ENCODE measurements around the gene CMIP.

The CMIP gene

GRCh38 chr16:81486540-81487061, 42.0 kb downstream of the CMIP start:
- H3K4me3 ChIP-seq (ENCODE audit: low read length in 2 of 2): no peak overlapping the region
- H3K27ac ChIP-seq (ENCODE audit: low read depth in 2 of 2, low read length in 2 of 2): no peak overlapping the region
- no peaks in the 10 kb centered on the region for H3K36me3 ChIP-seq (ENCODE audit: control insufficient read depth in 2 of 2, insufficient read depth in 2 of 2, low read length in 2 of 2)
- H3K9ac ChIP-seq (ENCODE audit: low read depth in 1 of 2, low read length in 2 of 2): no peak overlapping the region
- peaks cover 22 to 45% of the 10 kb centered on the region in 2 donors for H3K4me1 ChIP-seq (ENCODE audit: control insufficient read depth in 2 of 2, insufficient read depth in 2 of 2, low read length in 2 of 2)
- H3K9me3 ChIP-seq (ENCODE audit: control insufficient read depth in 2 of 2, low read length in 2 of 2): no peaks in the 10 kb centered on the region
- no peaks in the 10 kb centered on the region for H3K27me3 ChIP-seq (ENCODE audit: control insufficient read depth in 2 of 2, insufficient read depth in 2 of 2, low read length in 2 of 2)

GRCh38 chr16:81487301-81487720, 42.7 kb downstream of the CMIP start:
- Histone ChIP-seq H3K27ac (ENCODE audit: low read depth in 2 of 2, low read length in 2 of 2) (no peak overlapping the region), H3K27me3 (ENCODE audit: control insufficient read depth in 2 of 2, insufficient read depth in 2 of 2, low read length in 2 of 2) (no peaks in the 10 kb centered on the region), H3K4me3 (ENCODE audit: low read length in 2 of 2) (no peak overlapping the region), H3K36me3 (ENCODE audit: control insufficient read depth in 2 of 2, insufficient read depth in 2 of 2, low read length in 2 of 2) (no peaks in the 10 kb centered on the region), H3K9ac (ENCODE audit: low read depth in 1 of 2, low read length in 2 of 2) (no peak overlapping the region), H3K4me1 (ENCODE audit: control insufficient read depth in 2 of 2, insufficient read depth in 2 of 2, low read length in 2 of 2) (peaks cover 19 to 40% of the 10 kb centered on the region in 2 donors), H3K9me3 (ENCODE audit: control insufficient read depth in 2 of 2, low read length in 2 of 2) (no peaks in the 10 kb centered on the region)

GRCh38 chr16:81488687-81489411, 44.2 kb downstream of the CMIP start:
- Histone ChIP-seq H3K4me3 (ENCODE audit: low read length in 2 of 2) (no peak overlapping the region), H3K9me3 (ENCODE audit: control insufficient read depth in 2 of 2, low read length in 2 of 2) (no peaks in the 10 kb centered on the region), H3K9ac (ENCODE audit: low read depth in 1 of 2, low read length in 2 of 2) (no peak overlapping the region), H3K36me3 (ENCODE audit: control insufficient read depth in 2 of 2, insufficient read depth in 2 of 2, low read length in 2 of 2) (no peaks in the 10 kb centered on the region), H3K27ac (ENCODE audit: low read depth in 2 of 2, low read length in 2 of 2) (no peak overlapping the region), H3K4me1 (ENCODE audit: control insufficient read depth in 2 of 2, insufficient read depth in 2 of 2, low read length in 2 of 2) (peaks cover 20 to 33% of the 10 kb centered on the region in 2 donors), H3K27me3 (ENCODE audit: control insufficient read depth in 2 of 2, insufficient read depth in 2 of 2, low read length in 2 of 2) (no peaks in the 10 kb centered on the region)

GRCh38 chr16:81489547-81490267, 45.1 kb downstream of the CMIP start:
- H3K4me1 ChIP-seq (ENCODE audit: control insufficient read depth in 2 of 2, insufficient read depth in 2 of 2, low read length in 2 of 2): peaks cover 24 to 31% of the 10 kb centered on the region in 2 donors
- H3K27ac ChIP-seq (ENCODE audit: low read depth in 2 of 2, low read length in 2 of 2): no peak overlapping the region
- no peak overlapping the region for H3K4me3 ChIP-seq (ENCODE audit: low read length in 2 of 2)
- no peak overlapping the region for H3K9ac ChIP-seq (ENCODE audit: low read depth in 1 of 2, low read length in 2 of 2)
- no peaks in the 10 kb centered on the region for H3K9me3 ChIP-seq (ENCODE audit: control insufficient read depth in 2 of 2, low read length in 2 of 2)
- no peaks in the 10 kb centered on the region for H3K36me3 ChIP-seq (ENCODE audit: control insufficient read depth in 2 of 2, insufficient read depth in 2 of 2, low read length in 2 of 2)
- no peaks in the 10 kb centered on the region for H3K27me3 ChIP-seq (ENCODE audit: control insufficient read depth in 2 of 2, insufficient read depth in 2 of 2, low read length in 2 of 2)

- Histone ChIP-seq H3K36me3 (ENCODE audit: control insufficient read depth in 2 of 2, insufficient read depth in 2 of 2, low read length in 2 of 2) (no peaks in the 10 kb centered on the region), H3K4me3 (ENCODE audit: low read length in 2 of 2) (no peak overlapping the region), H3K9me3 (ENCODE audit: control insufficient read depth in 2 of 2, low read length in 2 of 2) (no peaks in the 10 kb centered on the region), H3K4me1 (ENCODE audit: control insufficient read depth in 2 of 2, insufficient read depth in 2 of 2, low read length in 2 of 2) (peaks cover 16 to 29% of the 10 kb centered on the region in 2 donors), H3K9ac (ENCODE audit: low read depth in 1 of 2, low read length in 2 of 2) (no peak overlapping the region), H3K27me3 (ENCODE audit: control insufficient read depth in 2 of 2, insufficient read depth in 2 of 2, low read length in 2 of 2) (no peaks in the 10 kb centered on the region), H3K27ac (ENCODE audit: low read depth in 2 of 2, low read length in 2 of 2) (peak overlapping the region; percentile 4 to 16)
Observed at GRCh38 chr16:81491541-81492188, 47.1 kb downstream of the CMIP start.

GRCh38 chr16:81492311-81492761, 47.7 kb downstream of the CMIP start:
- H3K9me3 ChIP-seq (ENCODE audit: control insufficient read depth in 2 of 2, low read length in 2 of 2): no peaks in the 10 kb centered on the region
- H3K27me3 ChIP-seq (ENCODE audit: control insufficient read depth in 2 of 2, insufficient read depth in 2 of 2, low read length in 2 of 2): no peaks in the 10 kb centered on the region
- H3K4me3 ChIP-seq (ENCODE audit: low read length in 2 of 2): no peak overlapping the region
- H3K9ac ChIP-seq (ENCODE audit: low read depth in 1 of 2, low read length in 2 of 2): no peak overlapping the region
- peak overlapping the region; percentile 4 to 16 for H3K27ac ChIP-seq (ENCODE audit: low read depth in 2 of 2, low read length in 2 of 2)
- no peaks in the 10 kb centered on the region for H3K36me3 ChIP-seq (ENCODE audit: control insufficient read depth in 2 of 2, insufficient read depth in 2 of 2, low read length in 2 of 2)
- peaks cover 21 to 31% of the 10 kb centered on the region in 2 donors for H3K4me1 ChIP-seq (ENCODE audit: control insufficient read depth in 2 of 2, insufficient read depth in 2 of 2, low read length in 2 of 2)

GRCh38 chr16:81492965-81493754, 48.6 kb downstream of the CMIP start:
- H3K4me1 ChIP-seq (ENCODE audit: control insufficient read depth in 2 of 2, insufficient read depth in 2 of 2, low read length in 2 of 2): peaks cover 22 to 39% of the 10 kb centered on the region in 2 donors
- H3K27me3 ChIP-seq (ENCODE audit: control insufficient read depth in 2 of 2, insufficient read depth in 2 of 2, low read length in 2 of 2): no peaks in the 10 kb centered on the region
- no peak overlapping the region for H3K4me3 ChIP-seq (ENCODE audit: low read length in 2 of 2)
- peak overlapping the region; percentile 2 to 35 for H3K27ac ChIP-seq (ENCODE audit: low read depth in 2 of 2, low read length in 2 of 2)
- H3K9me3 ChIP-seq (ENCODE audit: control insufficient read depth in 2 of 2, low read length in 2 of 2): no peaks in the 10 kb centered on the region
- H3K9ac ChIP-seq (ENCODE audit: low read depth in 1 of 2, low read length in 2 of 2): no peak overlapping the region
- H3K36me3 ChIP-seq (ENCODE audit: control insufficient read depth in 2 of 2, insufficient read depth in 2 of 2, low read length in 2 of 2): no peaks in the 10 kb centered on the region

GRCh38 chr16:81493755-81494433, 49.3 kb downstream of the CMIP start:
- H3K9me3 ChIP-seq (ENCODE audit: control insufficient read depth in 2 of 2, low read length in 2 of 2): no peaks in the 10 kb centered on the region
- H3K9ac ChIP-seq (ENCODE audit: low read depth in 1 of 2, low read length in 2 of 2): no peak overlapping the region
- peaks cover 4% of the 10 kb centered on the region in 2 donors for H3K36me3 ChIP-seq (ENCODE audit: control insufficient read depth in 2 of 2, insufficient read depth in 2 of 2, low read length in 2 of 2)
- no peak overlapping the region for H3K4me3 ChIP-seq (ENCODE audit: low read length in 2 of 2)
- H3K27ac ChIP-seq (ENCODE audit: low read depth in 2 of 2, low read length in 2 of 2): peak overlapping the region; percentile 2 to 35
- H3K4me1 ChIP-seq (ENCODE audit: control insufficient read depth in 2 of 2, insufficient read depth in 2 of 2, low read length in 2 of 2): peaks cover 22 to 40% of the 10 kb centered on the region in 2 donors
- H3K27me3 ChIP-seq (ENCODE audit: control insufficient read depth in 2 of 2, insufficient read depth in 2 of 2, low read length in 2 of 2): no peaks in the 10 kb centered on the region

- H3K27ac ChIP-seq (ENCODE audit: low read depth in 2 of 2, low read length in 2 of 2): no peak overlapping the region
- peaks cover 22 to 40% of the 10 kb centered on the region in 2 donors for H3K4me1 ChIP-seq (ENCODE audit: control insufficient read depth in 2 of 2, insufficient read depth in 2 of 2, low read length in 2 of 2)
- H3K9me3 ChIP-seq (ENCODE audit: control insufficient read depth in 2 of 2, low read length in 2 of 2): no peaks in the 10 kb centered on the region
- H3K36me3 ChIP-seq (ENCODE audit: control insufficient read depth in 2 of 2, insufficient read depth in 2 of 2, low read length in 2 of 2): peaks cover 4 to 7% of the 10 kb centered on the region in 2 donors
- no peaks in the 10 kb centered on the region for H3K27me3 ChIP-seq (ENCODE audit: control insufficient read depth in 2 of 2, insufficient read depth in 2 of 2, low read length in 2 of 2)
- H3K9ac ChIP-seq (ENCODE audit: low read depth in 1 of 2, low read length in 2 of 2): no peak overlapping the region
- no peak overlapping the region for H3K4me3 ChIP-seq (ENCODE audit: low read length in 2 of 2)
Observed at GRCh38 chr16:81494434-81494806, 49.8 kb downstream of the CMIP start.

Measured in mucosa of rectum (tissue), 2 donors.